Common myeloid progenitor, CD34-positive (primary cell): Measurements from ENCODE around the gene CACNA2D3.

Experiments used
- CTCF ChIA-PET: fragments of 350-600 bp; sonication (Branson Sonifier 250); formaldehyde crosslinking; loops from one replicate; lab custom pipeline; 2021; ENCODE audit warnings: antibody characterized with exemption; lab: Charles Lee
- POLR2A ChIA-PET: fragments of 350-600 bp; sonication (Branson Sonifier 250); formaldehyde crosslinking; loops from one replicate; lab custom pipeline; 2021; ENCODE audit warnings: antibody characterized with exemption; lab: Charles Lee
- DNase-seq, 3 donors: peaks; one replicate each; pipeline versions ENCODE4 v3.0.0 to v3.0.0-alpha.2; 2013
- H3K27ac ChIP-seq, 2 experiments: 1 replicate in 1 of 2; 2 replicates in 1 of 2; pipeline ENCODE4 v1.7.0; 2013; ENCODE audit warnings: inconsistent platforms in 2 of 2, low read length in 2 of 2, mild to moderate bottlenecking in 2 of 2, low read depth in 1 of 2, moderate library complexity in 1 of 2; ENCODE audit not compliant: severe bottlenecking in 2 of 2, insufficient read depth in 1 of 2, poor library complexity in 1 of 2
- H3K27me3 ChIP-seq, 5 experiments: replicated peaks in 2 of 5; 1 replicate in 3 of 5; 2 replicates in 2 of 5; pipeline versions ENCODE4 v1.6.1 to v1.7.0; 2013; ENCODE audit warnings: low read length in 4 of 5, mild to moderate bottlenecking in 2 of 5, moderate library complexity in 2 of 5, inconsistent platforms in 1 of 5; ENCODE audit not compliant: insufficient read depth in 5 of 5, control insufficient read depth in 4 of 5
- H3K36me3 ChIP-seq, 4 experiments: 1 replicate in 2 of 4; 2 replicates in 2 of 4; pipeline versions ENCODE4 v1.6.1 to v1.7.0; 2013; ENCODE audit warnings: low read length in 3 of 4, control low read depth in 1 of 4, mild to moderate bottlenecking in 1 of 4; ENCODE audit not compliant: control insufficient read depth in 4 of 4, insufficient read depth in 4 of 4
- H3K4me1 ChIP-seq, 4 experiments: 1 replicate in 3 of 4; 2 replicates in 1 of 4; pipeline versions ENCODE4 v1.6.1 to v1.7.1; 2013; ENCODE audit warnings: low read length in 3 of 4, mild to moderate bottlenecking in 3 of 4, control low read depth in 1 of 4, inconsistent platforms in 1 of 4, moderate library complexity in 1 of 4; ENCODE audit not compliant: control insufficient read depth in 4 of 4, insufficient read depth in 4 of 4; ENCODE audit errors: control extremely low read depth in 1 of 4
- H3K4me3 ChIP-seq, 7 experiments: 1 replicate in 4 of 7; 2 replicates in 3 of 7; pipeline versions ENCODE4 v1.5.1 to v1.7.0; 2013; ENCODE audit warnings: mild to moderate bottlenecking in 7 of 7, low read length in 6 of 7, moderate library complexity in 6 of 7, inconsistent platforms in 2 of 7, low read depth in 2 of 7, control low read depth in 1 of 7; ENCODE audit not compliant: insufficient read depth in 4 of 7, control insufficient read depth in 1 of 7; ENCODE audit errors: extremely low read depth in 1 of 7
- H3K9me3 ChIP-seq, 5 experiments: 1 replicate in 4 of 5; 2 replicates in 1 of 5; pipeline versions ENCODE4 v1.6.1 to v1.7.1; 2013; ENCODE audit warnings: low read length in 4 of 5, mild to moderate bottlenecking in 2 of 5, inconsistent platforms in 1 of 5, low read depth in 1 of 5, moderate library complexity in 1 of 5; ENCODE audit not compliant: control insufficient read depth in 4 of 5, insufficient read depth in 2 of 5; ENCODE audit errors: control extremely low read depth in 1 of 5
- WGBS: methylation state at CpG from one replicate; pipeline ENCODE4 v1.1.5; 2013; ENCODE audit not compliant: insufficient coverage; 5-methylcytosine and 5-hydroxymethylcytosine counted together

Gene CACNA2D3

GRCh38 chr3:54531741-54532140, 409.4 kb downstream of the CACNA2D3 start:
- WGBS: 90% methylated on average over 6 of the region's 6 CpGs
- DNase-seq: no peak
- ChIA-PET CTCF (no interaction called here), POLR2A (no interaction called here)
- Histone ChIP-seq H3K27me3 (no peaks in the 10 kb centered on the region), H3K9me3 (peaks cover 0 to 3% (median 2%) of the 10 kb centered on the region in 5 experiments), H3K36me3 (no peaks in the 10 kb centered on the region), H3K27ac (no peak overlapping the region), H3K4me3 (no peak overlapping the region), H3K4me1 (no peaks in the 10 kb centered on the region)

- H3K27me3 ChIP-seq: no peaks in the 10 kb centered on the region
- 34% methylated on average over 3 of the region's 4 CpGs for WGBS
- no peak overlapping the region for H3K4me3 ChIP-seq
- peaks cover 0 to 2% (median 0%) of the 10 kb centered on the region in 5 experiments for H3K9me3 ChIP-seq
- ChIA-PET CTCF (no interaction called here), POLR2A (interaction anchor here (0.7 kb wide), 1 partner anchor 1781 kb away, joined by 3 read pairs; no protein-coding TSS in a partner anchor)
- no peaks in the 10 kb centered on the region for H3K4me1 ChIP-seq
- DNase-seq: no peak
- H3K27ac ChIP-seq: no peak overlapping the region
- no peaks in the 10 kb centered on the region for H3K36me3 ChIP-seq
Measured at GRCh38 chr3:54533856-54534255, 411.5 kb downstream of the CACNA2D3 start.

- POLR2A ChIA-PET: no interaction called here
- Histone ChIP-seq H3K36me3 (no peaks in the 10 kb centered on the region), H3K4me1 (no peaks in the 10 kb centered on the region), H3K4me3 (no peak overlapping the region), H3K9me3 (no peaks in the 10 kb centered on the region), H3K27me3 (no peaks in the 10 kb centered on the region), H3K27ac (no peak overlapping the region)
- CTCF ChIA-PET: no interaction called here
- no peak for DNase-seq
- 100% methylated on average over 1 of the region's 1 CpG for WGBS
Measured at GRCh38 chr3:54535619-54536018, 413.3 kb downstream of the CACNA2D3 start.

- Histone ChIP-seq H3K36me3 (no peaks in the 10 kb centered on the region), H3K9me3 (no peaks in the 10 kb centered on the region), H3K27ac (no peak overlapping the region), H3K4me1 (no peaks in the 10 kb centered on the region), H3K4me3 (no peak overlapping the region), H3K27me3 (no peaks in the 10 kb centered on the region)
- POLR2A ChIA-PET: no interaction called here
- DNase-seq: no peak
- CTCF ChIA-PET: no interaction called here
- WGBS: 94% methylated on average over 2 of the region's 2 CpGs
Measured at GRCh38 chr3:54536450-54536849, 414.1 kb downstream of the CACNA2D3 start.

- DNase-seq: no peak
- H3K36me3 ChIP-seq: no peaks in the 10 kb centered on the region
- H3K4me3 ChIP-seq: no peak overlapping the region
- no peaks in the 10 kb centered on the region for H3K9me3 ChIP-seq
- ChIA-PET CTCF (no interaction called here), POLR2A (no interaction called here)
- H3K27ac ChIP-seq: no peak overlapping the region
- WGBS: 97% methylated on average over 6 of the region's 6 CpGs
- H3K27me3 ChIP-seq: no peaks in the 10 kb centered on the region
- no peaks in the 10 kb centered on the region for H3K4me1 ChIP-seq
Measured at GRCh38 chr3:54537506-54537905, 415.2 kb downstream of the CACNA2D3 start.

GRCh38 chr3:54538346-54538745, 416.0 kb downstream of the CACNA2D3 start:
- Histone ChIP-seq H3K9me3 (no peaks in the 10 kb centered on the region), H3K4me3 (no peak overlapping the region), H3K36me3 (no peaks in the 10 kb centered on the region), H3K27ac (no peak overlapping the region), H3K4me1 (no peaks in the 10 kb centered on the region), H3K27me3 (no peaks in the 10 kb centered on the region)
- no peak for DNase-seq
- ChIA-PET POLR2A (no interaction called here), CTCF (no interaction called here)
- 89% methylated on average over 3 of the region's 5 CpGs for WGBS

GRCh38 chr3:54541369-54541768, 419.0 kb downstream of the CACNA2D3 start:
- Histone ChIP-seq H3K9me3 (no peaks in the 10 kb centered on the region), H3K27me3 (no peaks in the 10 kb centered on the region), H3K4me1 (no peaks in the 10 kb centered on the region), H3K36me3 (no peaks in the 10 kb centered on the region), H3K27ac (no peak overlapping the region), H3K4me3 (no peak overlapping the region)
- DNase-seq: no peak
- POLR2A ChIA-PET: no interaction called here
- CTCF ChIA-PET: interaction anchor here (1.0 kb wide), 1 partner anchor 37 kb away, joined by 3 read pairs; no protein-coding TSS in a partner anchor
- WGBS: 88% methylated on average over 4 of the region's 4 CpGs
